Hepatocyte (in vitro differentiated cells): ENCODE measurements around the gene BID. TPM values are rescaled to one million over a fixed set of nuclear protein-coding genes. Genes with fewer than 3 reads are reported as not detected.
"Not testable (repeated sequence)": the region's sequence is repeated elsewhere in the genome, so short reads cannot be mapped to it uniquely, and the experiment has no call there.

Source experiments
- DNase-seq: peaks from one replicate; pipeline ENCODE4 v3.0.0-alpha.2; 2016; ENCODE audit warnings: low spot score
- H2AFZ ChIP-seq: fragments of 200-600 bp; sonication (generic); 2 replicates; pipeline ENCODE4 v1.6.0; 2016; ENCODE audit warnings: antibody characterized with exemption, mild to moderate bottlenecking
- H3K27ac ChIP-seq: fragments of 200-600 bp; sonication (generic); 2 replicates; pipeline ENCODE4 v1.5.1; 2016; ENCODE audit warnings: mild to moderate bottlenecking
- H3K27me3 ChIP-seq: fragments of 200-600 bp; sonication (generic); 2 replicates; pipeline ENCODE4 v1.6.1; 2016
- H3K36me3 ChIP-seq: fragments of 200-600 bp; sonication (generic); replicated peaks from 2 replicates; pipeline ENCODE4 v1.5.1; 2016; ENCODE audit warnings: low read depth; ENCODE audit not compliant: insufficient read depth
- H3K4me1 ChIP-seq: fragments of 200-600 bp; sonication (generic); 2 replicates; pipeline ENCODE4 v1.5.1; 2016; ENCODE audit warnings: mild to moderate bottlenecking, moderate library complexity; ENCODE audit not compliant: insufficient read depth
- H3K4me2 ChIP-seq: fragments of 200-600 bp; sonication (generic); 2 replicates; pipeline ENCODE4 v1.6.0; 2016
- H3K4me3 ChIP-seq: fragments of 200-600 bp; sonication (generic); 2 replicates; pipeline ENCODE4 v1.5.1; 2016; ENCODE audit warnings: mild to moderate bottlenecking
- H3K79me2 ChIP-seq: fragments of 200-600 bp; sonication (generic); 2 replicates; pipeline ENCODE4 v1.6.0; 2017; ENCODE audit warnings: mild to moderate bottlenecking
- H3K9me2 ChIP-seq: fragments of 200-600 bp; sonication (generic); replicated peaks from 2 replicates; pipeline ENCODE4 v1.6.0; 2017; ENCODE audit warnings: mild to moderate bottlenecking; ENCODE audit not compliant: insufficient read depth
- H3K9me3 ChIP-seq: fragments of 200-600 bp; sonication (generic); 2 replicates; pipeline ENCODE4 v1.5.1; 2016; ENCODE audit warnings: low read depth, mild to moderate bottlenecking
- H4K20me1 ChIP-seq: fragments of 200-600 bp; sonication (generic); 2 replicates; pipeline ENCODE4 v1.6.0; 2016; ENCODE audit warnings: mild to moderate bottlenecking; ENCODE audit not compliant: insufficient read depth, poor library complexity, severe bottlenecking
- CTCF ChIP-seq: fragments of 200-600 bp; sonication (generic); IDR thresholded peaks from 2 replicates; pipeline ENCODE4 v1.5.1; 2016; ENCODE audit warnings: antibody characterized with exemption, mild to moderate bottlenecking; ENCODE audit not compliant: poor library complexity
- EZH2 ChIP-seq: fragments of 200-600 bp; sonication (generic); IDR thresholded peaks from 2 replicates; pipeline ENCODE4 v1.6.1; 2016; ENCODE audit warnings: antibody characterized with exemption, mild to moderate bottlenecking, borderline replicate concordance
- EZH2phosphoT487 ChIP-seq: fragments of 200-600 bp; sonication (generic); IDR thresholded peaks from one replicate; pipeline ENCODE4 v1.6.1; 2018; ENCODE audit warnings: antibody characterized with exemption, mild to moderate bottlenecking, low read depth, moderate library complexity; ENCODE audit not compliant: unreplicated experiment, severe bottlenecking
- WGBS: methylation state at CpG from one replicate; pipeline ENCODE4 v1.1.6; 2016; ENCODE audit warnings: low lambda C conversion rate; ENCODE audit errors: missing lambda C conversion rate; 5-methylcytosine and 5-hydroxymethylcytosine counted together
- polyA plus RNA-seq: library from polyadenylated mRNA; unstranded; fragments of >200 nt; fragmentation: Nextera tagmentation; extraction: Ambion mirVana; gene quantifications from 2 replicates; pipeline ENCODE4 v1.2.1, GENCODE V29; 2016
- total RNA-seq: library from RNA; depleted of rRNA; stranded (reverse); fragments of >200 nt; gene quantifications from 2 replicates; pipeline ENCODE4 v1.2.3, GENCODE V29; 2014

The BID gene
- total and polyA plus RNA-seq, 2 experiments from 2014 or later: 34.5 to 55.5 TPM

GRCh38 chr22:17698948-17699347, 75.3 kb downstream of the BID start:
- H3K27ac ChIP-seq: no peak overlapping the region

GRCh38 chr22:17698276-17698675, 76.0 kb downstream of the BID start:
- not testable (repeated sequence) for DNase-seq, H3K4me1 ChIP-seq, H3K4me3 ChIP-seq, H3K27me3 ChIP-seq, H4K20me1 ChIP-seq, H3K27ac ChIP-seq, H3K79me2 ChIP-seq, H3K36me3 ChIP-seq, H2AFZ ChIP-seq, H3K9me2 ChIP-seq, H3K9me3 ChIP-seq, H3K4me2 ChIP-seq
- 100% methylated on average over 3 of the region's 3 CpGs for WGBS

More at GRCh38 chr22:17698948-17699347, 75.3 kb downstream of the BID start:
- no peaks in the 10 kb centered on the region for H3K27me3 ChIP-seq
- TF ChIP-seq EZH2phosphoT487: no peak
- no peak for TF ChIP-seq EZH2
- TF ChIP-seq CTCF: no peak
- no peaks in the 10 kb centered on the region for H3K9me3 ChIP-seq
- no peaks in the 10 kb centered on the region for H3K4me1 ChIP-seq
- H3K9me2 ChIP-seq: no peaks in the 10 kb centered on the region
- no peaks in the 10 kb centered on the region for H3K36me3 ChIP-seq
- no peak for DNase-seq
- no peak overlapping the region for H2AFZ ChIP-seq
- H4K20me1 ChIP-seq: no peaks in the 10 kb centered on the region
- H3K4me2 ChIP-seq: no peak overlapping the region
- H3K4me3 ChIP-seq: no peak overlapping the region
- H3K79me2 ChIP-seq: no peaks in the 10 kb centered on the region

GRCh38 chr22:17697196-17697595, 77.1 kb downstream of the BID start:
- not testable (repeated sequence) for H4K20me1 ChIP-seq, H3K4me2 ChIP-seq, H2AFZ ChIP-seq, H3K79me2 ChIP-seq, DNase-seq, H3K4me1 ChIP-seq, H3K9me2 ChIP-seq, H3K27ac ChIP-seq, H3K4me3 ChIP-seq, H3K9me3 ChIP-seq, H3K27me3 ChIP-seq, H3K36me3 ChIP-seq
- WGBS: 95% methylated on average over 10 of the region's 10 CpGs

- 88% methylated on average over 5 of the region's 5 CpGs for WGBS
Observed at GRCh38 chr22:17695986-17696385, 78.3 kb downstream of the BID start.

More at GRCh38 chr22:17695986-17696385, 78.3 kb downstream of the BID start:
- Histone ChIP-seq H3K79me2 (no peaks in the 10 kb centered on the region), H3K27ac (no peak overlapping the region), H3K4me2 (no peak overlapping the region), H3K36me3 (no peaks in the 10 kb centered on the region), H3K9me2 (no peaks in the 10 kb centered on the region), H4K20me1 (no peaks in the 10 kb centered on the region), H3K9me3 (no peaks in the 10 kb centered on the region), H3K4me1 (no peaks in the 10 kb centered on the region), H2AFZ (no peak overlapping the region), H3K27me3 (no peaks in the 10 kb centered on the region), H3K4me3 (no peak overlapping the region)
- TF ChIP-seq EZH2: no peak
- TF ChIP-seq CTCF: no peak
- no peak for TF ChIP-seq EZH2phosphoT487
- no peak for DNase-seq
